ENCODE measurements around the gene USP31.
"Not testable (repeated sequence)": the region's sequence is repeated elsewhere in the genome, so short reads cannot be mapped to it uniquely, and the experiment has no call there.

The USP31 gene

DNA sequence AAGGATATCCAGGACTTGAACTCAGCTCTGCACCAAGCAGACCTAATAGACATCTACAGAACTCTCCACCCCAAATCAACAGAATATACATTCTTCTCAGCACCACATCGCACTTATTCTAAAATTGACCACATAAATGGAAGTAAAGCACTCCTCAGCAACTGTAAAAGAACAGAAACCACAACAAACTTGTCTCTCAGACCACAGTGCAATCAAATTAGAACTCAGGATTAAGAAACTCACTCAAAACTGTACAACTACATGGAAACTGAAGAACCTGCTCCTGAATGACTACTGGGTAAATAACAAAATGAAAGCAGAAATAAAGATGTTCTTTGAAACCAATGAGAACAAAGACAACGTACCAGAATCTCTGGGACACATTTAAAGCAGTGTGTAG is 52.8 kb downstream of the USP31 start:
- DNase-seq: not testable (repeated sequence)

DNA sequence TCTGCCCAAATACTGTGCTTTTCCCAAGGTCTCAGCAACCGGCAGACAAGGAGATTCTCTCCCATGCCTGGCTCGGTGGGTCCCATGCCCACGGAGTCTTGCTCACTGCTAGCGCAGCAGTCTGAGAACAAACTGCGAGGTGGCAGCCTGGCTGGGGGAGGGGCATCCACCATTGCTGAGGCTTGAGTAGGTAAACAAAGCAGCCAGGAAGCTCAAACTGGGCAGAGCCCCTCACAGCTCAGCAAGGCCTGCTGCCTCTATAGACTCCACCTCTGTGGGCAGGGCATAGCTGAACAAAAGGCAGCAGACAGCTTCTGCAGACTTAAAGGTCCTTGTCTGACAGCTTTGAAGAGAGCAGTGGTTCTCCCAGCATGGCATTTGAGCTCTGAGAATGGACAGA is 55.1 kb downstream of the USP31 start:
- not testable (repeated sequence) for DNase-seq

DNA sequence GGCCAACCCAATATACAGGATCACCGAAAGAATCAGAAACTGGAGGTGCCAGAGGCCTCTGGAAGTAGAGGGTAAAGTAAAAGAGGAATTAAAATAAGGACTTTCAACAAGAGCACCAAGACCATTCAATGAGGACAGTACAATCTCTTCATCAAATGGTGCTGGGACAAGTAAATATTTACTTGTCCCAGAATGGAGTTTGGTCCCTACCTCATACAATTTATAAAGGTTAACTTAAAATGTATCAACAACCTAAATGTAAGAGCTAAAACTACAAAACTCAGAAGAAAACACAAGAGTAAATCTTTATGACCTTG is 56.5 kb downstream of the USP31 start:
- DNase-seq: no peak

DNA sequence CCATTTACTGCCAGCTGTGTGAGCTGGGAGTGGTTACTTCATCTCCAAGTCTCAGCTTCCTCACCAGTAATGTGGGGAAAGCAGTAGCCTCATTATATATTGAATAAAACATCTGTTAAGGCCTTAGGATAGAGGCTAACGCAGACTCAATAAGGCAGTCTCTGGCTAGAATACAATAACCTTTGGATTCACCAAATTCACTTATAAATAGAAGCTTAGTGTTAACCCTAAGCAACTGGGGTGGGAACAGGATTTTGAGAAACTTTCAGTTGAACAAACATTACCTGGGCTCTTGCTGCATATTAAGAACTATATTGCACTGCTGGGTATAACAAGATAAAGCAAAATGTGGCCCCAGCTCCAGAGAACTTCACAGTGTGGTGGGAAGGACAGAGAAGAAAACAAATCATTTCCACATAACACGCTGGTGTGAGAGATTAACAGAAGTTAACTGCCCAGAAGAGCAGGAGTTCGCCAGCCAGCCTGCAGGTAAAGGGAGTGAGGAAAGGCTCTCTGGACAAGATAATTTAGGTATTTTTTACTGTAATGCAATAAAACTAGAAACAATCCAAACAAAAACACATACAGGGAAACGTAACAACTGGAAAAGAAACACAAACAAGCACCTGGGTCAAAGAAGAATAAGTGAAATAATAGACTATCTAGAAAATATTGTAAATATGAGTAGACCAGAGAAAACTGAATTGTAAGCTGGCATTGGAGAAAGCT is 57.0 kb downstream of the USP31 start:
- DNase-seq: no peak

DNA sequence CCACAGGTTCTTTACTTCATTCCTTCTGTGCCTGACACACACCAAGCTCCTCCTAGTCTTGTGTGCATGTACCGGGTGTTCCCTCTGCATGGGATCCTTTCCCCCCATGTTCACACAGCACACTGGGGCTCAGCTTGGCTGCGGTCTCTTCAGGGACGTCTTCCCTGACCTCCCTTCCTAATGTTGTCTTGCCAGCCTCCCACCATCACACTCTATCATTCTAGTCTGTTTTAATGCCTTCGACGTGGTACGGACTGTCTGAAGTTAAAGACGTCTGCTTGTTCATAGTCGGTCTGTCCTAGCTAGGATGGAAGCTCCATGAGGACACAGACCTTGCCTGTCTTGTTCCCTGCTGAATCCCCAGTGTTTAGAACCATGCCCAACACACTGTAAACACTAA is 60.1 kb downstream of the USP31 start:
- DNase-seq: no peak

DNA sequence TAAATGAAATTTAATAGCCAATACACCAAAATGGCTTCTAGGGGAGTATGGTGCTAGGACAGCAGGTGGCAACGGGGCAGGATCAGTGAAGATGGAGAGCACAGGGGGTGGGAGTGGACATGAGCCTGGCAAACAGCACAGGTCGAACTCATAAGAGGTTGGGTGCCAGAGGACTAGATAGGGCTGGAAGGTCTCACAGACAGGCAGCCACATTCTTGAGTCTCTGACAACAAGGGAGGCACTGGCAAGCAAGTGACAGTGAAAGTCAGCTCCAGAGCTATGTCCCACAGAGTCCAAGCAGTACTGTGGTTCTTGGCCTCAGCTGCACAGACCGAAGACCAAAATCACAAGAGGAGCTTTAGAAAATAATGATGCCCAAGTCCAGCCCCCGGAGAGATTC is 61.2 kb downstream of the USP31 start:
- DNase-seq: no peak

DNA sequence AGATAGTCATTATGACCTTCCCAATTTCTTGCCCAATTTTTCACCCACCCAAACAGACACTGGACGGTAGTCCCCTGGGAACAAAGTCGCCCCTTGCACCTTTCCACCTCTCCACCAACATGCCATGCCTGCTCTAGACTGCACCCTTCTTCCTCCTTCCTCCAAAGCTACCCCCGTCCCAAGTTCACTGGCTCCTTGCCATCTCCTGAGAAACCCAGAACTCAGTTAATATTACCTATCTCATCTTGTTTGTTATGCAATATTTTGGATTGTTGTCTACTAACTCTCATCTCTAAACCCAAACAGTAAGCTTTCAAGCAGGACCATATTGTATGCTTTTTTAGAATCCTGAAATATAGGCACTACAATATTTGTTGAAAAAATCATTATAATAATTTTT is 63.3 kb downstream of the USP31 start:
- no peak for DNase-seq

DNA sequence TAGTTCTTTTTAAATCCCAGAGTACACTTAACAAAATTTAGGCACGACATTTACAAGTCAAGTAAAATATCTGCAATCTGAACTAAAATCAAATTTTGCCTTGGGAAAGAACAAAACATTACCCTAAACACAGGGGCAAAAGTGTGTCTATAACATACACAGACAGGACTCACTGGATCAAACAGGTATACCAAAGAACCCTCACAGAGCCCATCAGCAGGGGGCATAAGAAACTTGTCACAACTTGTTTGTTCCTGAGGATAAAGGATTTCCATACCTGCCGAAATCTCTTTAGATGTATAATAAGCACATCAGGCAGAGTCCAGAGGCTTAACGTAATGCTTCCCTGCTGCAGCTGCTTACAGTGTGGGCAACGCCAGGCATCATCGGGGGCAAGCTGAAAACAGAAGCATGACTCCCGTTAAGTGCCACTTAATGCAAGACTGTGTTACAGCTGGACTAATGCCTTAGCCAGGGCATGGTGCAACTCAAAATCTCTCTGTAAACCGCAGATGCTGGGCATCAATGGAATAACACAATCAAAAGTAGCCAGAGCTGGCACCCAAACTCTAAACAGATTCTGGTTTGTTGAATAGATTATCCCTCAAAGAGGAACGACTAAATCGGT is 67.0 kb downstream of the USP31 start:
- peak in 1 of 56 donors; percentile 9 for DNase-seq

DNA sequence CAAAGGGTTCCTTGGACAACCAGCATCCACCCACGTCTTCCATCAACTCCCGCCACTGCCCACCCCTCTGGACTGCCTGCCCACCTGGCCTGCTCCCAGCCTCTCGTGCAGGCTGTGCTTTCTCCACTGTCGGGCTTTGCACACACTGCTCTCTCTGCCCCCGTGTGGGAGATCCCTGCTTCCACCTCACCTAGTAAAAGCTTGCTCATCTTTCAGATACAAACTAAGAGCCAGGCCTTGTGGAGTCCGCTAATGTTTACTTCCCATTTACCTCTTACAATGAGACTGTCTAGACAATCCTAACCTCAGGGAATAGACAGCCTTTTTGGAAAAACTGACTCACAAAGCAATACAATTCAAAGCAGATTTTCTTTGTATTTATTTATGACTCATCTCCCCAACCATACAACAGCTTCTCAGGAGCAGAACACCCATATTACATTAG is 67.6 kb downstream of the USP31 start:
- peak in 3 of 56 donors; percentile 9 to 14 (median 13) for DNase-seq

DNA sequence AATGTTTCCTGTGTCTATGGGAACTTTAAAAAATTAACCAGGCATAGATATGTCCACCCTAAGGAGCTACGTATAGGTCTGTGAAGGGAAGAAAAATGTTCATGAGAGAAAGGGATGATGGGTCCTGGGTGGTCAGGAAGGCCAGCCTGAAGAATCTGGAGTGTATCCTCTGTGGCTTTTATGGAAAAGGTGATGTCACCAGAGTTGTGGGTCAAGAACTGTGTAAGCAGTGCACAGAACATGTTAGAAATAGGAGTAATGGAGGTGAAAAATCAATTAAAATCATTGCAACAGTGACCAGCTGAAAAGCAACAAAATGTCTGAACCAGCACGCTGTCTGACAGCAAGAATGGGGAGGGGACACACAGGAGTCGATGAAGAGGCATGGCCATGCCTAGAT is 68.5 kb downstream of the USP31 start:
- no peak for DNase-seq

DNA sequence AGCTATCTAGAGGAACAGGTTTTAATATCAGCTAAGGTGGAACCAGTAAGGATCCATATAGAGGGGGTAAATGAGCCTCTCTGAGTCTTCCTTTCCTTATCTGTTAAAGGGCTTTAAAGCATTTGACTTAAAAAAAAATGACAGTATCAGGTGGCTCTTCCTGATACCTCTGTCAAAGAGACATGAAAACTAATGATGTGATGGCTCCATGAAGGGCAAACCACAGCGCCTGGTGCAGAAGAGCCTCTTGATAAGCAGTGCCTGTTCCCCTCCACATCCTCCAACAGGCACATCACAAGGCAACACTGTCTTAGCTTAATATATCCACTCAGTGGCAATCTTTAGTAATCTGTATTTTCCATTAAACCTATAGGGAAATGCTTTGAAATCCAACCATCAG is 68.9 kb downstream of the USP31 start:
- DNase-seq: no peak

DNA sequence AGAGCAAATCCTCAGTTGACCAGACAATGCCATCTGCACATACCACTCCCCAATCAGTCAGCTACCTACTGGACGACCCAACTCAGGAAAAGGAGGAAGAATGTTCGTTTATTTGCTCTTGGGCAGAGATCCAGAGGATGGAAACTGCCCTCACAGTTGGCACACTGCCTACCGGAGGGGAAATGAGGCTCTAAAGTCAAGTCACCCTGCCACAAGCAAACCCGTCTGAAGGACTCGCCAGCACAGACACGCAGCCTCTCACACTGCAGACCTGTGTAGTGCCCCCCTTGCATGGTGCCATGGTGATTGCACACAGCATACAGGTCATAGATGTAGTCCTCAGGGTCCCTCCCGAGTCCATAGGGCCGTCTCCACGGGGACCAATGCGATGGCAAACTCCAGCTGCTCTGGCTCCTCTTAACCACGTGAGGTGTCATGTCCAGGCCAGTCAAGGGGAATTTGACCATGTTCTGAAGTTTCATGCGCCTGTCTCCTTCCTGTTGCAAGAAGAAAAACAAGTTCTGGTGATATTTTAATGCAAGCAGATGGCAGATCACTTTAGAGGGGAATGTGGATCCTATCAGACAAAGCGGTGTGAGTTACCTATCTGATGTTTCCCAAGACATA is 69.5 kb downstream of the USP31 start:
- DNase-seq: no peak

DNA sequence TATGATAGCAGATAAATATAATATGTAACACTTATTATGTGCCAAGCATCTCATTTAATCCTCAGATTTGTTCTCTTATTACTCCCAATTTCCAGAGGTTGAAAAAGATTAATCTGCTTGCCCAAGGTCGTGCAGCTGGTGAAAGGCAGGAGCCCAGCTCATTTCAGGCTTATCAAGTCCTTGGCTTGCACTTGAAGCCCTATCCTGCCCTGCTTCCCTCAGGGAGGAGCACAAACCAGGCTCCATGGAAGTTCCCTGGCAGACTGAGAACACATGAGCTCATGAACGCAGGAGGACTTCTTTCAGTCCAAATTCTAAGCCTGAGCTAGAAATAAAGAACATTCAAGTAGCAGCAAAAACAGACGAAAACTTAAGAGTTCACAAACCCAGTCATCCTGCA is 74.8 kb downstream of the USP31 start:
- DNase-seq: no peak

DNA sequence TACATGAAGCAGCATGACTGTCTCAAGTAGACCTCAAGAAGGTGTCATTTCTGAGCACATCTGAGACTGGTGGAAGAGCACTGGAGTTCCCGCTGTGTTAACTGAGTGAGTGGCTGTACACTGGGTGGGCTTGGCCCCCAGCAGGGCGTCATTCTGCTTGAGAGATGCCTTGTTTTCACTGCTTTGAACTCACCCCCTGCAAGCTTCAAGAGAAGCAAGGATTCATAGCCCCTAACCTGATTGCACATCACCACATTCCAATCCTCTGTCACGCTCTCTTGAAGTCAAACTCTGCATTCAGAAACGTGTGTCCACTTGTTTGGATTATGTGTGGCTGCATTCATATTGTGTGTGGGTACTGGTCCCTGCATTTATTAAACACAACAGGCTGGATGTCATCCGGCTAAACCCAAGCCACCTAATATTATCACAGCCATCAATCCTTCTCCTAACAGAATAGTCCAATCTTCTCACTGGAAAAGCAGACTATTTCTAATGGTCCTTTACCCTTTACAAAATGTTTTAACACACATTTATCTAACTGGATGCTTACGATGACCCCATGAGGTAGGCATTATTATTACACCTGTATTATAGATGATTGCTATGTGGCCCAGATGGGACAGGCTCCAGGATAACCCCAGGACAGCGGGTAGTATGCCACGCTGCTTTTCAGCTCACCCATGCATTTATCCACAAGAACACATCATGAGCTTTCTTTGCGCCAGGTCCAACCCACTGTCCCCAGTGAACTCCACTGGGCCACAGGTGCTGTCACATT is 76.3 kb downstream of the USP31 start:
- DNase-seq: no peak

DNA sequence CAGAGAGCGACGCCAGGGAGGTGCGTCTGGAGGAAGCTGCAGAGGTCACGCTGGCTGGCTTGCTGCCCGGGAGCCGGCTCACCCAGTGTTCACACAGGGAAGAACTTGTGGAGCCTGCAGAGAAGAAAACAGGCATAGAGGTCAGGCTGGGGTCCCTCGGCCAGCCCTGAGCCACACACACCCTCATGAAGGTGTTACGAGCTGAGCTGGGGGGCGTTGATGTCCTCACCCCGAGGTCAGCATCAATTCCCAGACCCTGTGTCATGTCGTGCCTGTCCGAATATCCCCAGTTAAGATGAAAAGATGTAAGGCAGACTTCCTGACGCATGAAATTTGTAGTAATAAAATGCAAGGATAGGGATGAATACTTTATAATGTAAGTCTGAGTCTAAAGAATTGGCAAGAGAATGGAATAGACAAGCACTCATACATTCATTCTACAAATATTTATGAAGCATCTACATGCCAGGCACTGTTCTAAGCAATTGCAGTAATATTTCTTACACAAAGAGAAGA is 77.1 kb downstream of the USP31 start:
- peak in 6 of 56 donors; percentile 10 to 30 (median 16) for DNase-seq

DNA sequence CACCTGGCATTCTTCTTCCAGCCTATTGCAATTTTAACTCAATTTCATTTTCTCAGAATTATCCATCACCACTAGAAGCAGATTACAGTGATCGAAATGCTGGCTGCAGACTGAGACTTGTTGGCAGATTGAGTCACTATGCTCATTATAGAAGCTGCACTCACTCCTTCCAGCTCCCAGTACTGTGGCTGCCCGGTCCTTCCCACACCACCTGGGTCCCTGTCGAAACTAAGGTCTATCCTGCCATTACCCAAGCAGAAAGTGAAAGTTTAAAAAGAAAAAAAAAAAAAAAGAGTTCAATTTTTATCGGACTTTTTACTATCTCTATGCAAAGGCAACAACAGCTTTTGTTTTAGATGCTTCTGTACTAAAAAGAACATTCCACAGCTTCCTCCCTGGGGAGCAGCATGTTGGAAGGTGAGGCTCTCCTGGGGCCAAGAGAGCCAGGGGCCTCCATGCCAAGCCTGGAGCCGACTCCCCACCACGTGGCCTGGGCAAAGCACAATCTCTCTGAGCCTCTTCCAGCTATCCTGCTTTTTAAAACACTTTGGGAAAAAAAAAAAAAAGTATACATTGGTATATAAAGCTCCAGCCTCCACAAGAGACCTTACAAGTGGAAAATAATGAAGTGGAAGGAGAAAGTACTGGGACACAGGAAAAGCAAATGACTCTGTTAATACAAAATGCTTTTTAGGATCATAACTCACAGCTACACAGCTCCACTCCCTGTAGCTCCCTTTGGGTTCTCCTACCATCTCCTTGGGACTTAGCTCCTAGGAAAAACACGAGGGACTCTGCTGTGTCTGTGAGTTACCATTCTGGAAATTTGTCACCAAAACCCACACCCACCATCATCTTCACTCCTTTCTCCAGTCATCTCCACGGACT is 77.8 kb downstream of the USP31 start:
- DNase-seq: peak in 2 of 56 donors; percentile 11 to 19

DNA sequence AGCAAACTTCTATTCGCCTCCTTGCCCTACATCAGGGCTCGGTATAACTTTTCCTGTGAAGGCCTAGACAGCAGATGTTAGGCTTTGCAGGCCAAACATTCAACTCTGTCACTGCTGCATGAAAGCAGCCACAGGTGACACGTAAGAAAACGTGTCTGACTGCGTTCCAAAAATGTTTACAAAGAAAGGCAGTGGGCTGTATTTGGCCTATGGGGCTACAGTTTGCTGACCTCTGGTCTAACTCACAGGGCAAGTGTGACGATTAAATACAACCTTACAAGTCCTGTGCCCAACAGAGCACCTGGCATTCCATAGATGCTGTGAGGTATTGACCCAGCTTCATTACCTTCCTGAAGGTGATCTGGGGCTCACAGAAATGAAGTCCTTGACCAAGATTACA is 79.4 kb downstream of the USP31 start:
- no peak for DNase-seq

DNA sequence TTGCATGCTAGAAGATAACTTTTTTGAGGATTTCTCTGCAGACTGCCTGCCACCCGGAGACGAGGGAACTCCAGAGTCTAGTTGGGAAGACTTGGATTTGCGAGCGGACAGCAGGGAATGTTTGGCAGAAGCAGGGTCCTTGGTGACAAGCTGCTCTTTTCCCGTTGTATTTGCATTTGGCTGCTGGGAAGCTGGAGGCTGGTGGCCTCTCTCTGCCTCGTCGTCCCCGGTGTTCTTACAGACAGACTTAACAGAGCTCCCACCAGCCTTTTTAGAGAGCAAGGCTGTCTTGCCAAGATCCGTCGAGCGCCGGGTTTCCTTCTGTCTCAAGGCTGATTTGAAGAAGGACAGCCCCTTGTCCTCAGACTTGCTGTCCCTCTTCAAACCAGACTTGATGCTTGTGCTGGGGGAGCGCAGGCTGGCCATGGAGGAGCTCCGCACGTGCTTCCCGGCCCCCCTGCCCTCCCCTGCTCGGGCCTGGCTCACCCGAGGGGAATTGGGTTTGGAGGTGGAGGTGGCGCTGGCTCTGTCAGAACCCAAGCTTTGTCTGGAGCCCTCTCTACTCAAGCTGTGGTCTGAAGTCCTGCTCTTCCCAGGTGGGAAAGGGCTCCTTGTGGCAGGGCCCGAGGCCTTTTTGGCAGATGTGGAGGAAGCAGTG is 81.0 kb downstream of the USP31 start:
- no peak for DNase-seq

DNA sequence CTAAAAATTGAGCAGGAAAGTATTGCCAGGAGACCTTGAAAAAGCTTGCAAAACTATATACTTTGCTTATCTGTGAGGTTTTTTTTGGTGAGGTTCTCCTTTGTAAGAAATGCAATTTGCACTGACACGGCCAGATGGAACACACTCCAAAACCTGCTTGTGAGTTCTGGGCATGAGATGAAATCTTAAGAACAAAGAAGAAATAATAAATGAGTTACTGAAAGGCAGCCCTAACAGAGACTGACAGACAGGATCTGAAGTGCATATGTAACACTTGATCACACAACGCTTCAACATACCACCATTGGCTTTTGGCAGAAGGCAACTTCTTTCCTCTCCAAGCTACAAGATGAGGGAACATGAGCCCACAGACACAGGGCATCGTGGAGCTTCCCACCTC is 82.6 kb downstream of the USP31 start:
- no peak for DNase-seq

DNA sequence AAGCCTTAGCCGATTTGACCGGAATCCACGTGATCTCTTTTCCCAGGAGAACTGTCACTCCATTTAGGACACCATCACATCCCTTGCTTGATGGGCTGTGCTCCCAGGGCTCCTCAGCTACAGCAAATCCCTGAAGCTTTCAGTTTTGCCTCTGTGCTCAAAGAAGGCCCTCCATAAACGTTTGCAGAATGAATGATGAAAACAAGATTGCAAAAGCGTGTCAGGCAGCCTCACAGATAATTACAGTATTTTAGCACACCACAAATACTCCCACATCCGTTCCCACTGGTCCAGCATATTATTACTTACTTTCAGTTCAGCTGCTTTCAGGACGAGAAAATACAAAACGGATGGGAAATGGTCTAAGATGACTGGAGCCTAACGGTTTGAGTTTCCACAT is 84.6 kb downstream of the USP31 start:
- DNase-seq: no peak

Data from amygdala (tissue), 56 donors.